HG03066 (cell line): Measurements from ENCODE around the gene ITPR1.

Experiments
- ATAC-seq: cut with Tn5 transposase; IDR thresholded peaks from one replicate; pipeline ENCODE4 v1.9.1; 2021; ENCODE audit warnings: low read depth; ENCODE audit not compliant: unreplicated experiment

ITPR1 gene

GRCh38 chr3:4629095-4630007, 136.2 kb downstream of the ITPR1 start:
- no peak for ATAC-seq

DNA sequence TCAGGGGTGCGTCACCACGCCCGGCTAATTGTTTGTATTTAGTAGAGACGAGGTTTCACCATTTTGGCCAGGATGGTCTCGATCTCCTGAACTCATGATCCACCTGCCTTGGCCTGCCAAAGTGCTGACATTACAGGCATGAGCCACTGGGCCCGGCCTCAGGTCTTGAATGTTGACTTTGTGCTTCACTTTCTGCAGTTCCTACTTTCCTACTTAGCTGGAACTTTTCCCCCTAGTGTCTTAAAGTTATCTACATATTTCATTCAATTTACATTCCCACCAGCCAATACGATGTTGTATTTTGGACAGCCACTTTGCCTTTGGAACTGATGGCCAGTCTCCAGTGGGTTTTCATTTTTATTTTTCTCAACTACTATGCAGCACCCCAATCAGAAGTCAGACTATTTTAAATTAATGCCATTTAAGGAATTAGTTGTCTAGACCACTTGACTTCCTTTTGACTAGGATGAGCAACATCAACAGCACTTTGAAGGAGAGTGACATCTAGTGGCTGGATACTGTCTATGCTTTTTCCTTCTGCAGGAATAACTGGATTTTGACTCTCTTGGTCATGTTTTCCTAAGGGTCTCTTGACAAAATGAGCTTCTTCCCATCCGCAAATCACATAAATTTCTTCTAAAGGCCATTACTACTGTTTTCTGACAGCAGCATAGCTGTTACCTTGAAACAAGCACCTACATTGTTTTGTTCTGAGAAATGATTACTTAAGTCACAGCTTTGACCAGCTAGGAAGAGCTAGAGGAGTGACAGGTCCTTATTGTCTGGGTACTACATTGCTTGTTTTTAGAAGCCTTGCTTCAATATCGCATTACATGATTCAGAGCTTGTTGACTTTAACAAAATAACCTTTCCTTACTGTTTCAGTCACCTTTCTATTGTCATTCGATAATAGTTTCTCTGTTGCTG, 140.2 kb downstream of the ITPR1 start:
- ATAC-seq, result peak; percentile 80

DNA sequence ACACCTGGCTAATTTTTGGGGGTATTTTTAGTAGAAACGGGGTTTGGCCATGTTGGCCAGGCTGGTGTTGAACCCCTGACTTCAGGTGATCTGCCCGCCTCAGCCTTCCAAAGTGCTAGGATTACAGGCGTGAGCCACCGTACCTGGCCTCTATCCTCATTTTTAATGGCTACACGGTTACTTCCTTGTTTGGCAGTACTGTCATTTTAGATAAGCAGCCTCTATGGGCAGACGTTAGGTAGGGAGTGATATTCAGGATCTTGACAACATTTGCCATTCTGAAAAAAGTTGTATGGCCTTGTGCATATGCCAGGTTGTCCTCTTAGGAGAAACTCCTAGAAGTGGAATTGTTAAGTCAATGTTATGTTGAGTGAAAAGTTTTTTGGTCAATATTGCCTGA, 141.7 kb downstream of the ITPR1 start:
- no peak for ATAC-seq

- no peak for ATAC-seq
Observed at GRCh38 chr3:4637265-4637664, 144.1 kb downstream of the ITPR1 start.

DNA sequence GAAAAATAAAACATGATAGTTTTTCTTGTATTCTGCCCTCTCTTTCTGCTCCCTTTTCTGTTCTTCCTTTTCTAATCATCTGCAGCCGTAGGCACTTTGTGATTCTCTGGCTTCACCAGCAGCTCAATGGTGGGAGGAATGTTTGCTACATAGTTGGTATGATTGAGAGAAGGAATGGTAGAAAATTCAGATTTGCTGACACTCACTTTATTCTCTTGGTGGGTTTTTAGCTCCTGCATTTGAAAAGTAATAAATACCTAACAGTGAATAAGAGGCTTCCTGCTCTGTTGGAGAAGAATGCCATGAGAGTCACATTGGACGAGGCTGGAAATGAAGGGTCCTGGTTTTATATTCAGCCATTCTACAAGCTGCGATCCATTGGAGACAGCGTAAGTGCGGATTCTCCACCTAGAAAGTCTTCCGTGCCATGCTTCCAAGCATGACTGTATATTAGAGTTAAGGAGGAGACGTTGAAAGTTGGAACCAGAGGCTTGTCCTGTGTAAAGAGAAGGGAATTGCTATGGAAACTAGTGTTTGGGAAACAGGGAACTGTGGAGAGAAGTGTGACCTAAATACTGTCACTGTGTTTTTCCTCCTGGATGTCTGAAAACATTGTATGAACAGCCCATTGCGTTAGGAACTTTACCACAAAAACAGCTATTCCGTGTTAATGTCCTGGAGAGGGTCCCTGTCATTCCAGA, 148.9 kb downstream of the ITPR1 start:
- ATAC-seq, result no peak

DNA sequence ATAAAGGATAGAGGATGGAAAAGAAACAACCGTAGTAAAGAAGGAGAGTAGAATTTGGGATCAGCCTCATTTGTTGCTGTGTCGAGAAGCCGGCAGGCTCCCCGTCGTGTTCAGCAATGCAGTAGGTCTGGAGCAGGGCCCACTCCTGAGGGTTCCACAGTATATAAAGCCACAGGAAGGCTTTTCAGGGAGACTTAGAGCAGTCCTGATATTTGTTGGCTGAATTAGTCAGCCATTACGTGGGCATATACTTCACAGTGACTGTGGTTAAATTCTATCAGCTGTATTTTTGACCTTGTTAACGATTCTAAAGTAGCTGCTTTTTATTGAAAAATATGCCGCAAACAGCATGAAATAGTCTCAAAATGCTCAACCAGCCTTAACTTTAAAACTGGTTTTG, 149.5 kb downstream of the ITPR1 start:
- ATAC-seq, result no peak

- no peak for ATAC-seq
Observed at GRCh38 chr3:4643904-4644547, 150.9 kb downstream of the ITPR1 start.

DNA sequence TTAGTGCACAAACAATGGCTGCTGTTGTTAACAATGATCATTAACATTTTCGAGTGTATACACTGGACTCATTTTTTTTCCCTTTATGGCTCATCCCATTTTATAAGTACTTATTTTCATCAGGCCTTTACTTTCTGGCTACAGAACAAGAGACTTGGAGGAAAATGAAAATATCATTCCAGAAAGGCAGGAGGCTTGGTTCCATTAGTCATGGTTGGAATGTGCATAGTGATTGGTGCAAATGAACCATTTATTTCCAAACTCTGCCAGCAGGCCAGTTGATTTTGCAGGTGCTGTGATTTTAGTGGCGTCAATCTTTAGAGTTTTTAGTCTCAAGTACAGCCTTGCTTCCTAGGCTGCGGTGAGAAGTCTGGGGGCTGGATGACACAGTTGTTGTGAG, 151.8 kb downstream of the ITPR1 start:
- ATAC-seq, result no peak

DNA sequence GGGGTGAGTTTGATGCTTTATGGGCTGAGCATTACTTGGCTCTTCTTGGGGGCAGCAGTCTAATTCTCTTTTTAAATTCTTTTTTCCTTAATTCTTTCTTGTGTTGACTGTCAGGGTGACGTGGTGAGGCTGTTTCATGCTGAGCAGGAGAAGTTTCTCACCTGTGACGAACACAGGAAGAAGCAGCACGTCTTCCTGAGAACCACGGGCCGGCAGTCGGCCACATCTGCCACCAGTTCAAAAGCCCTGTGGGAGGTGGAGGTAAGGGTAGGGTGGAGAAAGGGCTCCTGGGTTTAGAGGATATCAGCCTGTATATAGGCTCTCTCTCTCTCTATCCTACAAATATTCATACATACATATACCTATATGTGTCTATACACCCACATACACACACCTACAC, 152.3 kb downstream of the ITPR1 start:
- no peak for ATAC-seq

- no peak for ATAC-seq
Observed at GRCh38 chr3:4647411-4647810, 154.3 kb downstream of the ITPR1 start.

DNA sequence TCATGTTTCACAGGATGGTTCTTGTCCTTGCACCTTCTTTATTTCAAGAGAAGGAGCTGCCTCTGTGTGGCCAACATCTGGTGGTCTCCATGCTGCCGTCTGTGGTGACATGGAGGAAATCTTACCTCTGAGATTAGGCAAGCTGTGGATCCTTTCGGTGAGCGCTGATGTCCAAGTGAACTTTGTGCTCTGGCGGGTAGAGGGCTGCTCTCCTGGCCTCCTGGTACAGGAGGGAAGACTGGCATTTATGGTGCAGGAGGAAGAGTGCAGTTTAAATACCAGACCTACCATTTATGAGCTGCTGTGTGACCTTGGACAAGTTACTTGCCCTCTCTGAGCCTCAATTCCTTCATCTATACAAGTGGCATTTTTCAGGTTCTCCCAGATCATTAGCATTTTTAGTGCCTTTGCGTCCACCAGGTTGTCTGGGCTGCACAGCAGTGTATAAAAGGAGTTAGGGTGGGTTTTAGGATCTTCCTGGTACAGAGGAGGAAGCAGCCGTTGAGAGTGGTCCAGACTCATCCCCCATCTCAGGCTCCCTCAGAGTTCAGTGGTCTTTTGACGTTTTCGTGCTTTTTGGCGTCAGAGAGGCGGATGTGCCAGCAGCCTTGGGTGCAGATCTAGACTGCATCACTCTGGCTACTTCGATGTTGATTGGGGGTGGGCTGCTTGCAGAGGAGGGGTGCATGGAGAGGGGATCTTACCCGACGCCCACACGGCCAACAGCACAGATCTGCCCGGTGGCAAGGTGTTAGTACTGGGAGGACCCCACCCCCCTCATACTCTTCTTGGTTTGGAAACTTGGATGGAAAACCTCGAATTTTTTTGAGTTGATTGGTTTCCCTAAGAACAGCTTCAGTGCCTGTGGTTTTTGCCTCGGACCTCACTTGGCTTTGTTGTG, 162.2 kb downstream of the ITPR1 start:
- no peak for ATAC-seq

- ATAC-seq, result no peak
Observed at GRCh38 chr3:4656059-4656458, 162.9 kb downstream of the ITPR1 start.

- no peak for ATAC-seq
Observed at GRCh38 chr3:4656626-4657328, 163.6 kb downstream of the ITPR1 start.

- ATAC-seq, result no peak
Observed at GRCh38 chr3:4660936-4661335, 167.8 kb downstream of the ITPR1 start.

DNA sequence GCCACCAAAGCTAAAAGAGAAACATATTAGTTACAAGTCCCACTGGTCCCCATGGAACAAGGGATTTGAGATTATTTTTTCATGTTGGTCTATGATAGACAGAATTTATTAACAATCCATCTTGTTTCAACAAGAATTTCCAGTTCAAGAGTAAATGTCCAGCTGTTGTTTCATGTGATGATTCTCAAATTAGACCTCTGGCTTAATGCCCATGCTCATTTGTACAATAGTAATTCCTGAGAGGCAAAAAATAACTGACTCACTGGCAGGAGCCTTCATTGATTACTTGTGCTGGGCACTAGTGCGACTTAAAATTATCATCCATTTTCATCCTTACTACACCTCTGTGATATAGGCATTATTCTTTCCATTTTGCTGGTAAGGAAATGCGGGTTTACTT, 171.3 kb downstream of the ITPR1 start:
- ATAC-seq, result no peak

DNA sequence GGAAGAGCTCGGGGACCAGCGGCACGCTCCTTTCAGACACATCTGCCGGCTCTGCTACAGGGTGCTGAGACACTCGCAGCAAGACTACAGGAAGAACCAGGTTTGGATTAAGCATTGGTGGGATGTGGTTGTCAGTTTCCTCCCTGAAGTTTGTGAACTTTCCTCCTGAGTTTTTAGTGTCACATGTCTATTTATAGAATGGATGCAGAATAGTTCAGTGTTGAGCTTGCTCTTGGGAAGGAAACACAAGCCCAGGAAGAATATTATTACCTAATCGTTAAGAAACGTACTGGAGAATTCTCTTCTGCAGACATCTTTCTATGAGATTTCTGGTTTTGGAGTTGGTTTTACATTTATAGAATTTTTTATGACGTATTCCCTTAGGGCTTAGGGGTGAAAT, 172.0 kb downstream of the ITPR1 start:
- ATAC-seq, result no peak

GRCh38 chr3:4666071-4666470, 172.9 kb downstream of the ITPR1 start:
- no peak for ATAC-seq

DNA sequence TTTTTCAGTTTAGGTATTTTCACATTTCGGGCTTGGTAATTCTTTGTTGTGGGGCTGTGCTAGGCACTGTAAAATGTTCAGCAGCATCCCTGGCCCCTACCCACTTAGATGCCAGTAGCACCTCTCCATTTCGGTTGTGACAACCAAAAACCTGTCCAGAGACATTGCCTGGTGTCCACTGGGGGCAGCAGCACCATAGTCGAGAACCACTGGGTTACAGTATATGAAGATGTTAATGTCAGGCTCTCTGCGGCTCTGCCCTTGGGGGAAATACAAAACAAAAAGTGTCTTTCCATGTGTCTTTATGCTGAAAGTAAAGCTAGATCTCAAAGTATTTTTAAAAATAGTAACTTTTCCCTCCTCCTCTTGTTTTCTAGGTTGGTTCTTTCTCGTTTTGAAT, 177.2 kb downstream of the ITPR1 start:
- ATAC-seq, result no peak
